HG02610 (cell line): ENCODE data around the gene UBA52.

Experiments used
- ATAC-seq: cut with Tn5 transposase; IDR thresholded peaks from one replicate; pipeline ENCODE4 v1.9.1; 2021; ENCODE audit warnings: mild to moderate bottlenecking, moderate library complexity; ENCODE audit not compliant: unreplicated experiment

UBA52 gene

GRCh38 chr19:18551631-18552030 is 20.0 kb upstream of the UBA52 start:
- ATAC-seq = no peak

- peak; percentile 86 for ATAC-seq
These were observed 14.1 kb upstream of the UBA52 start, which contains the start of gene KXD1 for GRCh38 chr19:18557411-18558201. TSS of gene KXD1 (plus strand) at chr19:18557870. CDS start at chr19:18562057, 4,187 bp downstream.

GRCh38 chr19:18558202-18558555 is 13.5 kb upstream of the UBA52 start:
- ATAC-seq = no peak

- ATAC-seq = no peak
These were observed 13.1 kb upstream of the UBA52 start for GRCh38 chr19:18558604-18559003.

- no peak for ATAC-seq
These were observed 12.0 kb upstream of the UBA52 start for GRCh38 chr19:18559685-18560084.

- no peak for ATAC-seq
These were observed 9.6 kb upstream of the UBA52 start for GRCh38 chr19:18562086-18562485.

GRCh38 chr19:18566953-18567352 is 4.7 kb upstream of the UBA52 start:
- no peak for ATAC-seq

GRCh38 chr19:18568367-18568766 is 3.3 kb upstream of the UBA52 start:
- ATAC-seq = no peak

GRCh38 chr19:18574691-18575291 is 3.1 kb downstream of the UBA52 start:
- ATAC-seq = no peak

- ATAC-seq = no peak
These were observed 4.7 kb downstream of the UBA52 start for GRCh38 chr19:18576383-18576782.

- no peak for ATAC-seq
These were observed 5.8 kb downstream of the UBA52 start for GRCh38 chr19:18577365-18577914.

- no peak for ATAC-seq
These were observed 8.7 kb downstream of the UBA52 start for GRCh38 chr19:18580311-18580710.

- no peak for ATAC-seq
These were observed 14.6 kb downstream of the UBA52 start for GRCh38 chr19:18586306-18586705.

GRCh38 chr19:18587561-18587960 is 15.9 kb downstream of the UBA52 start:
- no peak for ATAC-seq

- ATAC-seq = no peak
These were observed 16.4 kb downstream of the UBA52 start for GRCh38 chr19:18587962-18588610.

GRCh38 chr19:18588611-18589379 is 17.1 kb downstream of the UBA52 start, which contains the start of gene REX1BD:
TSS of gene REX1BD (plus strand) at chr19:18588798. CDS start at chr19:18588802, 4 bp downstream.
- ATAC-seq = peak; percentile 81

GRCh38 chr19:18589380-18590272 is 18.0 kb downstream of the UBA52 start:
- ATAC-seq = peak; percentile 23

GRCh38 chr19:18590273-18591272 is 18.9 kb downstream of the UBA52 start:
- ATAC-seq = no peak
